ENCODE data around the gene INTS1. TPM values are rescaled to one million over a fixed set of nuclear protein-coding genes. Genes with fewer than 3 reads are reported as not detected.
A peak's percentile ranks its signal among the peaks of the same experiment; 100 is the strongest.

INTS1 gene
- total RNA-seq, 4 donors from 2014 or later = 45.7 to 96.5 (median 75.8) TPM

- peak overlapping the region; percentile 98 for H3K27ac ChIP-seq
- peaks cover 12% of the 10 kb centered on the region for H3K36me3 ChIP-seq
- no peak for TF ChIP-seq POLR2AphosphoS5 (IDR thresholded peaks at IDR 0.05)
- TF ChIP-seq CTCF (IDR thresholded peaks at IDR 0.05) = no peak
- no peak for TF ChIP-seq EP300 (IDR thresholded peaks at IDR 0.05)
- TF ChIP-seq POLR2A (IDR thresholded peaks at IDR 0.05) = no peak
- H3K4me3 ChIP-seq = peak overlapping the region; percentile 80
- 87% methylated on average over 27 of the region's 30 CpGs for WGBS
- H3K27me3 ChIP-seq = no peaks in the 10 kb centered on the region
- H3K4me1 ChIP-seq = peaks cover 83% of the 10 kb centered on the region
- peak in 1 of 2 donors; percentile 74 for DNase-seq (ENCODE audit: low spot score in 2 of 2)
- no peaks in the 10 kb centered on the region for H3K9me3 ChIP-seq
Observed at GRCh38 chr7:1534330-1535099, 30.3 kb upstream of the INTS1 start.

- peak overlapping the region; percentile 80 for H3K4me3 ChIP-seq
- DNase-seq (ENCODE audit: low spot score in 2 of 2) = peak in 1 of 2 donors; percentile 84
- TF ChIP-seq EP300 (IDR thresholded peaks at IDR 0.05) (no peak), POLR2A (IDR thresholded peaks at IDR 0.05) (no peak), CTCF (IDR thresholded peaks at IDR 0.05) (no peak), POLR2AphosphoS5 (IDR thresholded peaks at IDR 0.05) (no peak)
Observed at GRCh38 chr7:1533547-1534329, 29.5 kb upstream of the INTS1 start.

GRCh38 chr7:1533255-1533546, 29.0 kb upstream of the INTS1 start:
- no peak for TF ChIP-seq POLR2AphosphoS5 (IDR thresholded peaks at IDR 0.05)
- no peak for TF ChIP-seq CTCF (IDR thresholded peaks at IDR 0.05)
- no peak for TF ChIP-seq POLR2A (IDR thresholded peaks at IDR 0.05)
- TF ChIP-seq EP300 (IDR thresholded peaks at IDR 0.05) = no peak
- H3K27ac ChIP-seq = peak overlapping the region; percentile 98
- peaks cover 5% of the 10 kb centered on the region for H3K36me3 ChIP-seq
- H3K4me3 ChIP-seq = peak overlapping the region; percentile 80
- H3K27me3 ChIP-seq = no peaks in the 10 kb centered on the region
- H3K4me1 ChIP-seq = peaks cover 69% of the 10 kb centered on the region
- no peaks in the 10 kb centered on the region for H3K9me3 ChIP-seq
- DNase-seq (ENCODE audit: low spot score in 2 of 2) = no peak
- WGBS = 18% methylated on average over 9 of the region's 9 CpGs

More at GRCh38 chr7:1533547-1534329, 29.5 kb upstream of the INTS1 start:
- Histone ChIP-seq H3K9me3 (no peaks in the 10 kb centered on the region), H3K27ac (peak overlapping the region; percentile 98), H3K36me3 (peaks cover 5% of the 10 kb centered on the region), H3K27me3 (no peaks in the 10 kb centered on the region), H3K4me1 (peaks cover 75% of the 10 kb centered on the region)
- WGBS = 62% methylated on average over 18 of the region's 24 CpGs

GRCh38 chr7:1532456-1533254, 28.5 kb upstream of the INTS1 start:
- TF ChIP-seq EP300 (IDR thresholded peaks at IDR 0.05) (no peak), POLR2A (IDR thresholded peaks at IDR 0.05) (peak in 1 of 2 donors; percentile 62), POLR2AphosphoS5 (IDR thresholded peaks at IDR 0.05) (peak in 1 of 3 donors; percentile 7)
- Histone ChIP-seq H3K27me3 (no peaks in the 10 kb centered on the region), H3K4me3 (peak overlapping the region; percentile 80), H3K36me3 (peaks cover 5% of the 10 kb centered on the region), H3K9me3 (no peaks in the 10 kb centered on the region), H3K27ac (peak overlapping the region; percentile 98), H3K4me1 (peaks cover 64% of the 10 kb centered on the region)
- DNase-seq (ENCODE audit: low spot score in 2 of 2) = peak; percentile 91 to 92
- WGBS = 3% methylated on average over 30 of the region's 36 CpGs

- peaks cover 5% of the 10 kb centered on the region for H3K36me3 ChIP-seq
- H3K27ac ChIP-seq = peak overlapping the region; percentile 98
- peaks cover 60% of the 10 kb centered on the region for H3K4me1 ChIP-seq
- H3K27me3 ChIP-seq = no peaks in the 10 kb centered on the region
- no peak for TF ChIP-seq CTCF (IDR thresholded peaks at IDR 0.05)
- no peaks in the 10 kb centered on the region for H3K9me3 ChIP-seq
- 24% methylated on average over 8 of the region's 10 CpGs for WGBS
- DNase-seq (ENCODE audit: low spot score in 2 of 2) = peak in 1 of 2 donors; percentile 79
- H3K4me3 ChIP-seq = peak overlapping the region; percentile 80
Observed at GRCh38 chr7:1531979-1532455, 27.8 kb upstream of the INTS1 start.
